ENCODE measurements around the gene MED13L.

DNA sequence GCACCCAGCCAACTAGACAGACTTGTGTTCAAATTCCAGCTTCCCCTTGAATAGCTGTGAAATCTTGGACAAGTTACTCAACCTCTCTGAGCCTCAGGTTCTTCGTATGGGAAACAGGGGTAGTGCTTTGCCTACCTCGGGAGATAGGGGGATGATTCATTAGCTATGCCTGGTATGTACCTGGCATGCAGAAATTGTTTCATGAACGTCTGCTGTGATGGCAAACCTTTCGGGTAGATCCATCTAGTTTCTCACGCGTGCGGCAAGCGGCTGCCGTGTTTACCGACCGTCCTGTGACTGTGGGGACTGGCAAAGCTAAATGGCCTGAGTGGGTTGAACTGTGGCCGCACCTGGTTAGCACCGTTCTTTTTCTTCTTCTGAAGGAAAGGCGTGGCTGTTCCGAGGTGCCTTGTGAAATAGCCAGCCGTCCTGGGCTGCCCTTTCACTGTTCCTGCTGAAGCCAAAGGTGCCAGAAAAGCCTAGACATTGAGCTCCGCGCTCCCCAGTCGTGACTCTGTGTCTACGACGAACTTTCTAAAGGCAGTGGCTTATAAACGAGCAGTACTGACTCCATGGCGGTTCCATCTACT is 40.6 kb upstream of the MED13L start:
- TF ChIP-seq, protein P1, sequence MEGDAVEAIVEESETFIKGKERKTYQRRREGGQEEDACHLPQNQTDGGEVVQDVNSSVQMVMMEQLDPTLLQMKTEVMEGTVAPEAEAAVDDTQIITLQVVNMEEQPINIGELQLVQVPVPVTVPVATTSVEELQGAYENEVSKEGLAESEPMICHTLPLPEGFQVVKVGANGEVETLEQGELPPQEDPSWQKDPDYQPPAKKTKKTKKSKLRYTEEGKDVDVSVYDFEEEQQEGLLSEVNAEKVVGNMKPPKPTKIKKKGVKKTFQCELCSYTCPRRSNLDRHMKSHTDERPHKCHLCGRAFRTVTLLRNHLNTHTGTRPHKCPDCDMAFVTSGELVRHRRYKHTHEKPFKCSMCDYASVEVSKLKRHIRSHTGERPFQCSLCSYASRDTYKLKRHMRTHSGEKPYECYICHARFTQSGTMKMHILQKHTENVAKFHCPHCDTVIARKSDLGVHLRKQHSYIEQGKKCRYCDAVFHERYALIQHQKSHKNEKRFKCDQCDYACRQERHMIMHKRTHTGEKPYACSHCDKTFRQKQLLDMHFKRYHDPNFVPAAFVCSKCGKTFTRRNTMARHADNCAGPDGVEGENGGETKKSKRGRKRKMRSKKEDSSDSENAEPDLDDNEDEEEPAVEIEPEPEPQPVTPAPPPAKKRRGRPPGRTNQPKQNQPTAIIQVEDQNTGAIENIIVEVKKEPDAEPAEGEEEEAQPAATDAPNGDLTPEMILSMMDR (IDR thresholded peaks at IDR 0.05) = no peak
- no peak for TF ChIP-seq POLR2AphosphoS5 (IDR thresholded peaks at IDR 0.05)
- no peak for TF ChIP-seq POLR2A (IDR thresholded peaks at IDR 0.05)
